Activated CD4-positive, alpha-beta T cell treated with anti-CD3 and anti-CD28 coated beads for 36 hours (primary cell): ENCODE measurements around the gene C19orf12. TPM values are rescaled to one million over a fixed set of nuclear protein-coding genes. Genes with fewer than 3 reads are reported as not detected.
A peak's percentile ranks its signal among the peaks of the same experiment; 100 is the strongest.

Experiments used
- ATAC-seq: fragments of 200-7000 bp; cut with Tn5 transposase; one replicate; pipeline ENCODE4 v1.10.0; 2021; ENCODE audit warnings: mild to moderate bottlenecking, moderate library complexity
- CTCF ChIA-PET: fragments of 350-600 bp; sonication (Branson Sonifier 250); formaldehyde crosslinking; loops from one replicate; lab custom pipeline; 2021; ENCODE audit warnings: antibody characterized with exemption; lab: Charles Lee
- POLR2A ChIA-PET: fragments of 350-600 bp; sonication (Branson Sonifier 250); formaldehyde crosslinking; loops from one replicate; lab custom pipeline; 2021; ENCODE audit warnings: antibody characterized with exemption, inconsistent platforms; lab: Charles Lee
- DNase-seq: peaks from one replicate; pipeline ENCODE4 v3.0.0-alpha.2; 2020
- H3K27ac Mint-ChIP-seq: one replicate; pipeline ENCODE4 v1.8.0; 2021; ENCODE audit warnings: mixed read lengths
- H3K27me3 Mint-ChIP-seq: one replicate; pipeline ENCODE4 v1.8.0; 2021; ENCODE audit warnings: mixed read lengths
- H3K36me3 Mint-ChIP-seq: one replicate; pipeline ENCODE4 v1.8.0; 2021; ENCODE audit warnings: low read depth, mixed read lengths
- H3K4me1 Mint-ChIP-seq: one replicate; pipeline ENCODE4 v1.8.0; 2021; ENCODE audit warnings: mixed read lengths
- H3K4me3 Mint-ChIP-seq: one replicate; pipeline ENCODE4 v1.8.0; 2021; ENCODE audit warnings: mild to moderate bottlenecking, moderate library complexity, mixed read lengths
- H3K9me3 Mint-ChIP-seq: one replicate; pipeline ENCODE4 v1.8.0; 2021; ENCODE audit warnings: low read depth, mixed read lengths
- intact Hi-C, 2 experiments: fragments of 100-400 bp; cut with DNase I in 1 of 2; cut with micrococcal nuclease in 1 of 2; formaldehyde crosslinking; loops; one replicate each; pipeline versions ENCODE4 v1.14.2 to v1.15.1; 2022 to 2024; cut with DNase I, micrococcal nuclease
- total RNA-seq, 2 experiments: library from RNA; stranded (reverse); gene quantifications; one replicate each; pipeline ENCODE4 v1.2.3, GENCODE V29; 2021

The C19orf12 gene
- total RNA-seq, 2 experiments from 2014 or later = 26.7 to 35.7 TPM

GRCh38 chr19:29708554-29709439 is 6.3 kb downstream of the C19orf12 start:
- DNase-seq (no peak), ATAC-seq (no peak)
- Mint-ChIP-seq H3K9me3 (no peaks in the 10 kb centered on the region), H3K4me1 (peaks cover 88% of the 10 kb centered on the region), H3K27ac (peak overlapping the region; percentile 61), H3K27me3 (no peaks in the 10 kb centered on the region), H3K4me3 (no peak overlapping the region), H3K36me3 (peaks cover 48% of the 10 kb centered on the region)
- ChIA-PET CTCF (interaction anchor here (1.0 to 2.1 kb wide), 2 partner anchors 7 to 40 kb away, joined by 4 to 9 read pairs; no protein-coding TSS in a partner anchor), POLR2A (no interaction called here)
- intact Hi-C loops = no loop called here

- H3K4me1 Mint-ChIP-seq = peaks cover 67% of the 10 kb centered on the region
- POLR2A ChIA-PET = interaction anchor here (0.7 kb wide), 1 partner anchor 40 kb away, joined by 3 read pairs; no protein-coding TSS in a partner anchor
- intact Hi-C loops = no loop called here
These were observed 8.4 kb downstream of the C19orf12 start for GRCh38 chr19:29706635-29707034.

GRCh38 chr19:29705706-29706105 is 9.4 kb downstream of the C19orf12 start:
- Mint-ChIP-seq H3K27ac (peak overlapping the region; percentile 97), H3K9me3 (no peaks in the 10 kb centered on the region), H3K36me3 (peaks cover 38% of the 10 kb centered on the region), H3K27me3 (no peaks in the 10 kb centered on the region), H3K4me1 (peaks cover 58% of the 10 kb centered on the region), H3K4me3 (peak overlapping the region; percentile 26)
- intact Hi-C loops = loop anchor here (1.0 kb wide), 3 partner anchors 8 to 33 kb away; no protein-coding TSS in a partner anchor
- DNase-seq (no peak), ATAC-seq (no peak)
- CTCF ChIA-PET = interaction anchor here (0.7 to 2.3 kb wide), 4 partner anchors 11 to 100 kb away, joined by 3 to 11 read pairs (median 8); no protein-coding TSS in a partner anchor
- POLR2A ChIA-PET = interaction anchor here (0.7 kb wide), 1 partner anchor 8 kb away, joined by 7 read pairs; no protein-coding TSS in a partner anchor

More at GRCh38 chr19:29706635-29707034, 8.4 kb downstream of the C19orf12 start:
- Mint-ChIP-seq H3K36me3 (peaks cover 39% of the 10 kb centered on the region), H3K27me3 (no peaks in the 10 kb centered on the region), H3K27ac (peak overlapping the region; percentile 97), H3K9me3 (no peaks in the 10 kb centered on the region), H3K4me3 (no peak overlapping the region)
- no peak for DNase-seq
- CTCF ChIA-PET = interaction anchor here (0.7 to 2.3 kb wide), 6 partner anchors 10 to 101 kb away, joined by 3 to 11 read pairs (median 8); no protein-coding TSS in a partner anchor
- ATAC-seq = no peak

- ATAC-seq (peak; percentile 90), DNase-seq (peak; percentile 51)
- peak overlapping the region; percentile 97 for H3K27ac Mint-ChIP-seq
- no peaks in the 10 kb centered on the region for H3K27me3 Mint-ChIP-seq
- no peaks in the 10 kb centered on the region for H3K9me3 Mint-ChIP-seq
- H3K4me3 Mint-ChIP-seq = peak overlapping the region; percentile 26
- POLR2A ChIA-PET = interaction anchor here (0.7 kb wide), 1 partner anchor 9 kb away, joined by 7 read pairs; no protein-coding TSS in a partner anchor
- intact Hi-C loops = loop anchor here (1.0 kb wide), 3 partner anchors 8 to 33 kb away; no protein-coding TSS in a partner anchor
- CTCF ChIA-PET = interaction anchor here (1.3 to 2.7 kb wide), 4 partner anchors 9 to 95 kb away, joined by 3 to 11 read pairs (median 7); no protein-coding TSS in a partner anchor
- peaks cover 49% of the 10 kb centered on the region for H3K4me1 Mint-ChIP-seq
- H3K36me3 Mint-ChIP-seq = peaks cover 36% of the 10 kb centered on the region
These were observed 10.2 kb downstream of the C19orf12 start for GRCh38 chr19:29704562-29705558.

- Mint-ChIP-seq H3K4me1 (peaks cover 33% of the 10 kb centered on the region), H3K27me3 (no peaks in the 10 kb centered on the region), H3K27ac (no peak overlapping the region), H3K4me3 (no peak overlapping the region), H3K36me3 (peaks cover 36% of the 10 kb centered on the region), H3K9me3 (no peaks in the 10 kb centered on the region)
- no peak for ATAC-seq
- ChIA-PET CTCF (interaction anchor here (0.6 to 2.7 kb wide), 3 partner anchors 13 to 22 kb away, joined by 3 to 8 read pairs (median 3); no protein-coding TSS in a partner anchor), POLR2A (no interaction called here)
- DNase-seq = no peak
- intact Hi-C loops = no loop called here
These were observed 12.1 kb downstream of the C19orf12 start for GRCh38 chr19:29702963-29703320.

GRCh38 chr19:29702161-29702962 is 12.7 kb downstream of the C19orf12 start:
- Mint-ChIP-seq H3K4me3 (no peak overlapping the region), H3K36me3 (peaks cover 31% of the 10 kb centered on the region), H3K9me3 (no peaks in the 10 kb centered on the region), H3K27me3 (no peaks in the 10 kb centered on the region), H3K4me1 (peaks cover 29% of the 10 kb centered on the region), H3K27ac (no peak overlapping the region)
- ATAC-seq (no peak), DNase-seq (no peak)
- ChIA-PET CTCF (interaction anchor here (0.6 to 2.7 kb wide), 3 partner anchors 14 to 96 kb away, joined by 3 to 8 read pairs (median 3); partner anchors contain the start of gene POP4), POLR2A (no interaction called here)
- intact Hi-C loops = no loop called here

- no peak for DNase-seq
- no peak for ATAC-seq
- no peaks in the 10 kb centered on the region for H3K27me3 Mint-ChIP-seq
- ChIA-PET CTCF (interaction anchor here (3.7 kb wide), 1 partner anchor 16 kb away, joined by 14 read pairs; no protein-coding TSS in a partner anchor), POLR2A (no interaction called here)
- intact Hi-C loops = no loop called here
- no peak overlapping the region for H3K4me3 Mint-ChIP-seq
- H3K4me1 Mint-ChIP-seq = peaks cover 15% of the 10 kb centered on the region
- H3K27ac Mint-ChIP-seq = no peak overlapping the region
- peaks cover 16% of the 10 kb centered on the region for H3K36me3 Mint-ChIP-seq
- H3K9me3 Mint-ChIP-seq = no peaks in the 10 kb centered on the region
These were observed 14.6 kb downstream of the C19orf12 start for GRCh38 chr19:29700498-29700897.

- Mint-ChIP-seq H3K36me3 (peaks cover 13% of the 10 kb centered on the region), H3K27ac (no peak overlapping the region), H3K4me1 (peaks cover 10% of the 10 kb centered on the region), H3K9me3 (no peaks in the 10 kb centered on the region), H3K27me3 (no peaks in the 10 kb centered on the region), H3K4me3 (no peak overlapping the region)
- ChIA-PET POLR2A (no interaction called here), CTCF (interaction anchor here (3.7 kb wide), 1 partner anchor 17 kb away, joined by 14 read pairs; no protein-coding TSS in a partner anchor)
- intact Hi-C loops = no loop called here
- DNase-seq (no peak), ATAC-seq (no peak)
These were observed 15.2 kb downstream of the C19orf12 start for GRCh38 chr19:29699861-29700260.

- H3K27me3 Mint-ChIP-seq = no peaks in the 10 kb centered on the region
- CTCF ChIA-PET = no interaction called here
- no peak for DNase-seq
These were observed 17.4 kb downstream of the C19orf12 start for GRCh38 chr19:29697523-29698261.

GRCh38 chr19:29696565-29696846 is 18.6 kb downstream of the C19orf12 start:
- intact Hi-C loops = no loop called here
- no peaks in the 10 kb centered on the region for H3K36me3 Mint-ChIP-seq
- POLR2A ChIA-PET = no interaction called here
- no peaks in the 10 kb centered on the region for H3K27me3 Mint-ChIP-seq
- no peak overlapping the region for H3K27ac Mint-ChIP-seq
- DNase-seq = no peak
- peaks cover 8% of the 10 kb centered on the region for H3K4me1 Mint-ChIP-seq
- no peak for ATAC-seq
- H3K9me3 Mint-ChIP-seq = no peaks in the 10 kb centered on the region
- H3K4me3 Mint-ChIP-seq = no peak overlapping the region
- CTCF ChIA-PET = no interaction called here

More at GRCh38 chr19:29697523-29698261, 17.4 kb downstream of the C19orf12 start:
- no peak for ATAC-seq
- H3K4me1 Mint-ChIP-seq = peaks cover 8% of the 10 kb centered on the region
- intact Hi-C loops = no loop called here
- H3K4me3 Mint-ChIP-seq = no peak overlapping the region
- no peaks in the 10 kb centered on the region for H3K9me3 Mint-ChIP-seq
- POLR2A ChIA-PET = no interaction called here
- peak overlapping the region; percentile 37 for H3K27ac Mint-ChIP-seq
- peaks cover 2% of the 10 kb centered on the region for H3K36me3 Mint-ChIP-seq
